ENCODE measurements around the gene RAMP3. TPM values are rescaled to one million over a fixed set of nuclear protein-coding genes. Genes with fewer than 3 reads are reported as not detected.

RAMP3 gene
- total and polyA plus RNA-seq, 10 of the 15 experiments (the other 5 are each of a cell fraction or from before 2014, with no cell fraction given): not detected

DNA sequence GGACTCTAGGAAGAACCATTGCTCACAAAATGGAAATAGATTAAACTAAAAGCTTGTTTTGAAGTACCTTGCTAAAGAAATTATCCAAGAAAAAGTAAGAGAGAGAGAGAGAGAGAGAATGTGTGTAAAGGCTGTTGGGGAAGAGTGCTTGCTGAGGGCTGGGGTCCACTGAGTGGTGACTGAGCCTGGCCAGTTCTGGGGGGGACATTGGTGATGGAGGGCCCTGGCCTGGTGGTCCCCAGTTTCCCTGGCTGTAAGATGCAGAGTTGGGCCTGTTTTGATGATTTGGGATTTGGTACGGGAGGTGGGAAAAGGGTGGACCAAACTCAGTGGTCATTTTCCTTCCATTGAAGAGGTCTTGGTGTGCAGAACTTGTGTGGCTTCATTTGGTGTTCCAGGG, 880 bp downstream of the RAMP3 start:
- BruUV-seq (replicated peaks): no TSS peak
- Histone ChIP-seq H2AFZ (ENCODE audit: control insufficient read depth, low read depth, low read length) (no peak overlapping the region), H4K20me1 (ENCODE audit: control insufficient read depth, insufficient read depth) (no peaks in the 10 kb centered on the region), H3K36me3 (ENCODE audit: control insufficient read depth in 2 of 2, insufficient read depth in 2 of 2, low read length in 1 of 2) (no peaks in the 10 kb centered on the region), H3K9me3 (replicated peaks; ENCODE audit: control insufficient read depth, insufficient read depth, low read length) (no peaks in the 10 kb centered on the region), H3K27me3 (replicated peaks in 1 of 2; ENCODE audit: control insufficient read depth in 2 of 2, insufficient read depth in 2 of 2, low read length in 1 of 2) (peaks cover 3 to 5% of the 10 kb centered on the region in 2 experiments; a peak in 2 of 4 replicates), H3K4me2 (ENCODE audit: control insufficient read depth, insufficient read depth) (no peak overlapping the region), H3K27ac (ENCODE audit: control insufficient read depth, insufficient read depth) (no peak overlapping the region), H3K79me2 (ENCODE audit: control insufficient read depth, insufficient read depth, low read length) (no peaks in the 10 kb centered on the region), H3K9ac (ENCODE audit: control insufficient read depth, insufficient read depth, low read length) (no peak overlapping the region), H3K4me1 (ENCODE audit: control insufficient read depth, insufficient read depth, low read length) (peaks cover 7% of the 10 kb centered on the region), H3K4me3 (no peak overlapping the region)
- RAD21 ChIA-PET (ENCODE audit: unreplicated experiment): no interaction called here
- no peak for FAIRE-seq
- in situ Hi-C loops (cut with MboI) (loop anchor here (25.0 kb wide), 1 partner anchor 704 kb away; the partner anchor contains the start of gene CCDC201), intact Hi-C loops (cut with micrococcal nuclease; ENCODE audit: unreplicated experiment) (no loop called here)
- POLR2A ChIA-PET: no interaction called here
- WGBS (ENCODE audit: insufficient coverage, insufficient replicate concordance, low lambda C conversion rate, missing lambda C conversion rate): 72% methylated on average over 1 of the region's 1 CpG
- CTCF ChIA-PET: interaction anchor here (0.9 to 1.9 kb wide), 2 partner anchors 101 to 102 kb away, joined by 3 to 7 read pairs; no protein-coding TSS in a partner anchor
- DNase-seq (ENCODE audit: low read depth, low spot score): no peak
- ATAC-seq: no peak
- SMC1A ChIA-PET (ENCODE audit: uncharacterized antibody, unreplicated experiment): no interaction called here
- TF ChIP-seq, protein P1, sequence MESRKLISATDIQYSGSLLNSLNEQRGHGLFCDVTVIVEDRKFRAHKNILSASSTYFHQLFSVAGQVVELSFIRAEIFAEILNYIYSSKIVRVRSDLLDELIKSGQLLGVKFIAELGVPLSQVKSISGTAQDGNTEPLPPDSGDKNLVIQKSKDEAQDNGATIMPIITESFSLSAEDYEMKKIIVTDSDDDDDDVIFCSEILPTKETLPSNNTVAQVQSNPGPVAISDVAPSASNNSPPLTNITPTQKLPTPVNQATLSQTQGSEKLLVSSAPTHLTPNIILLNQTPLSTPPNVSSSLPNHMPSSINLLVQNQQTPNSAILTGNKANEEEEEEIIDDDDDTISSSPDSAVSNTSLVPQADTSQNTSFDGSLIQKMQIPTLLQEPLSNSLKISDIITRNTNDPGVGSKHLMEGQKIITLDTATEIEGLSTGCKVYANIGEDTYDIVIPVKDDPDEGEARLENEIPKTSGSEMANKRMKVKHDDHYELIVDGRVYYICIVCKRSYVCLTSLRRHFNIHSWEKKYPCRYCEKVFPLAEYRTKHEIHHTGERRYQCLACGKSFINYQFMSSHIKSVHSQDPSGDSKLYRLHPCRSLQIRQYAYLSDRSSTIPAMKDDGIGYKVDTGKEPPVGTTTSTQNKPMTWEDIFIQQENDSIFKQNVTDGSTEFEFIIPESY (IDR thresholded peaks at IDR 0.05): no peak
- no peak for TF ChIP-seq HDGF (IDR thresholded peaks at IDR 0.05)
- TF ChIP-seq TBL1XR1 (IDR thresholded peaks at IDR 0.05; ENCODE audit: low read depth, low read length): no peak
- TF ChIP-seq ATF7 (IDR thresholded peaks at IDR 0.05; ENCODE audit: low read depth): no peak
- no peak for TF ChIP-seq CHD4 (IDR thresholded peaks at IDR 0.05)
- TF ChIP-seq CHD1 (IDR thresholded peaks at IDR 0.05; ENCODE audit: low read depth, low read length): no peak
- TF ChIP-seq ZNF274 (IDR thresholded peaks at IDR 0.05; ENCODE audit: insufficient read depth, insufficient read length): no peak
- TF ChIP-seq, protein P2, sequence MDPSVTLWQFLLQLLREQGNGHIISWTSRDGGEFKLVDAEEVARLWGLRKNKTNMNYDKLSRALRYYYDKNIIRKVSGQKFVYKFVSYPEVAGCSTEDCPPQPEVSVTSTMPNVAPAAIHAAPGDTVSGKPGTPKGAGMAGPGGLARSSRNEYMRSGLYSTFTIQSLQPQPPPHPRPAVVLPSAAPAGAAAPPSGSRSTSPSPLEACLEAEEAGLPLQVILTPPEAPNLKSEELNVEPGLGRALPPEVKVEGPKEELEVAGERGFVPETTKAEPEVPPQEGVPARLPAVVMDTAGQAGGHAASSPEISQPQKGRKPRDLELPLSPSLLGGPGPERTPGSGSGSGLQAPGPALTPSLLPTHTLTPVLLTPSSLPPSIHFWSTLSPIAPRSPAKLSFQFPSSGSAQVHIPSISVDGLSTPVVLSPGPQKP (IDR thresholded peaks at IDR 0.05; ENCODE audit: low read depth, low read length): no peak
- TF ChIP-seq NR2C1 (IDR thresholded peaks at IDR 0.05): no peak
- TF ChIP-seq, protein P3, sequence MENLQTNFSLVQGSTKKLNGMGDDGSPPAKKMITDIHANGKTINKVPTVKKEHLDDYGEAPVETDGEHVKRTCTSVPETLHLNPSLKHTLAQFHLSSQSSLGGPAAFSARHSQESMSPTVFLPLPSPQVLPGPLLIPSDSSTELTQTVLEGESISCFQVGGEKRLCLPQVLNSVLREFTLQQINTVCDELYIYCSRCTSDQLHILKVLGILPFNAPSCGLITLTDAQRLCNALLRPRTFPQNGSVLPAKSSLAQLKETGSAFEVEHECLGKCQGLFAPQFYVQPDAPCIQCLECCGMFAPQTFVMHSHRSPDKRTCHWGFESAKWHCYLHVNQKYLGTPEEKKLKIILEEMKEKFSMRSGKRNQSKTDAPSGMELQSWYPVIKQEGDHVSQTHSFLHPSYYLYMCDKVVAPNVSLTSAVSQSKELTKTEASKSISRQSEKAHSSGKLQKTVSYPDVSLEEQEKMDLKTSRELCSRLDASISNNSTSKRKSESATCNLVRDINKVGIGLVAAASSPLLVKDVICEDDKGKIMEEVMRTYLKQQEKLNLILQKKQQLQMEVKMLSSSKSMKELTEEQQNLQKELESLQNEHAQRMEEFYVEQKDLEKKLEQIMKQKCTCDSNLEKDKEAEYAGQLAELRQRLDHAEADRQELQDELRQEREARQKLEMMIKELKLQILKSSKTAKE (IDR thresholded peaks at IDR 0.05; ENCODE audit: low read depth, poor library complexity, severe bottlenecking): no peak
- TF ChIP-seq GATAD2B (conservative IDR thresholded peaks at IDR 0.05; ENCODE audit: low read depth): no peak
- TF ChIP-seq, protein P4, sequence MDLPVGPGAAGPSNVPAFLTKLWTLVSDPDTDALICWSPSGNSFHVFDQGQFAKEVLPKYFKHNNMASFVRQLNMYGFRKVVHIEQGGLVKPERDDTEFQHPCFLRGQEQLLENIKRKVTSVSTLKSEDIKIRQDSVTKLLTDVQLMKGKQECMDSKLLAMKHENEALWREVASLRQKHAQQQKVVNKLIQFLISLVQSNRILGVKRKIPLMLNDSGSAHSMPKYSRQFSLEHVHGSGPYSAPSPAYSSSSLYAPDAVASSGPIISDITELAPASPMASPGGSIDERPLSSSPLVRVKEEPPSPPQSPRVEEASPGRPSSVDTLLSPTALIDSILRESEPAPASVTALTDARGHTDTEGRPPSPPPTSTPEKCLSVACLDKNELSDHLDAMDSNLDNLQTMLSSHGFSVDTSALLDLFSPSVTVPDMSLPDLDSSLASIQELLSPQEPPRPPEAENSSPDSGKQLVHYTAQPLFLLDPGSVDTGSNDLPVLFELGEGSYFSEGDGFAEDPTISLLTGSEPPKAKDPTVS (IDR thresholded peaks at IDR 0.05; ENCODE audit: low read depth, low read length): no peak
- TF ChIP-seq, protein P5, sequence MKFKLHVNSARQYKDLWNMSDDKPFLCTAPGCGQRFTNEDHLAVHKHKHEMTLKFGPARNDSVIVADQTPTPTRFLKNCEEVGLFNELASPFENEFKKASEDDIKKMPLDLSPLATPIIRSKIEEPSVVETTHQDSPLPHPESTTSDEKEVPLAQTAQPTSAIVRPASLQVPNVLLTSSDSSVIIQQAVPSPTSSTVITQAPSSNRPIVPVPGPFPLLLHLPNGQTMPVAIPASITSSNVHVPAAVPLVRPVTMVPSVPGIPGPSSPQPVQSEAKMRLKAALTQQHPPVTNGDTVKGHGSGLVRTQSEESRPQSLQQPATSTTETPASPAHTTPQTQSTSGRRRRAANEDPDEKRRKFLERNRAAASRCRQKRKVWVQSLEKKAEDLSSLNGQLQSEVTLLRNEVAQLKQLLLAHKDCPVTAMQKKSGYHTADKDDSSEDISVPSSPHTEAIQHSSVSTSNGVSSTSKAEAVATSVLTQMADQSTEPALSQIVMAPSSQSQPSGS (IDR thresholded peaks at IDR 0.05; ENCODE audit: low read length): no peak
- TF ChIP-seq MTA2 (IDR thresholded peaks at IDR 0.05; ENCODE audit: low read depth): no peak
- TF ChIP-seq SMAD1 (IDR thresholded peaks at IDR 0.05; ENCODE audit: low read depth, partially characterized antibody): no peak
- no peak for TF ChIP-seq IKZF1 (conservative IDR thresholded peaks at IDR 0.05)

Measured in GM12878 (cell line).